Panc1 (cell line): ENCODE data around the gene GNL2. TPM values are rescaled to one million over a fixed set of nuclear protein-coding genes. Genes with fewer than 3 reads are reported as not detected.

ENCODE experiments used
- ATAC-seq: fragments of 200-7000 bp; cut with Tn5 transposase; 2 replicates; pipeline ENCODE4 v1.9.1; 2020; ENCODE audit warnings: mild to moderate bottlenecking, moderate library complexity
- BruUV-seq: library from RNA; stranded (reverse); fragments of 400-500 nt; replicated peaks from 2 replicates; lab custom pipeline; 2021; lab: Mats Ljungman, UMichigan
- CTCF ChIA-PET: fragments of 300-600 bp; sonication (Branson Sonifier 250); formaldehyde crosslinking; loops from one replicate; lab custom pipeline; 2022; ENCODE audit warnings: antibody characterized with exemption; lab: Charles Lee
- POLR2A ChIA-PET: fragments of 300-600 bp; sonication (Branson Sonifier 250); formaldehyde crosslinking; loops from one replicate; lab custom pipeline; 2022; ENCODE audit warnings: antibody characterized with exemption; lab: Charles Lee
- DNase-seq: peaks from one replicate; pipeline ENCODE4 v3.0.0-alpha.2; 2010; ENCODE audit warnings: low read depth, low spot score
- H3K27ac ChIP-seq: 2 replicates; pipeline ENCODE4 v1.5.1; 2011; ENCODE audit warnings: mild to moderate bottlenecking, low read length, inconsistent platforms
- H3K27me3 ChIP-seq: fragments of 200-500 bp; sonication (Bioruptor generic); 2 replicates; pipeline ENCODE4 v1.6.0; 2014; ENCODE audit warnings: low read length, inconsistent platforms; ENCODE audit not compliant: control insufficient read depth, insufficient read depth
- H3K36me3 ChIP-seq: fragments of 200-500 bp; sonication (Bioruptor generic); 2 replicates; pipeline ENCODE4 v1.5.1; 2014; ENCODE audit warnings: inconsistent platforms, mild to moderate bottlenecking, low read length, moderate library complexity; ENCODE audit not compliant: control insufficient read depth, insufficient read depth
- H3K4me1 ChIP-seq: 2 replicates; pipeline ENCODE4 v1.5.1; 2011; ENCODE audit warnings: inconsistent platforms, mild to moderate bottlenecking, low read length, moderate library complexity; ENCODE audit not compliant: control insufficient read depth, insufficient read depth
- H3K4me3 ChIP-seq, 2 experiments: 2 replicates each; pipeline ENCODE4 v1.5.1; 2011 to 2012; ENCODE audit warnings: low read depth in 2 of 2, low read length in 2 of 2, mild to moderate bottlenecking in 2 of 2, inconsistent platforms in 1 of 2, moderate library complexity in 1 of 2
- H3K9me3 ChIP-seq: fragments of 200-500 bp; sonication (Bioruptor generic); 2 replicates; pipeline ENCODE4 v1.5.1; 2014; ENCODE audit warnings: low read depth, mild to moderate bottlenecking, inconsistent platforms, low read length, moderate library complexity; ENCODE audit not compliant: control insufficient read depth, insufficient read depth
- CTCF ChIP-seq: fragments of 450-650 bp; IDR thresholded peaks from 2 replicates; pipeline ENCODE4 v1.5.1; 2017; ENCODE audit warnings: mild to moderate bottlenecking
- POLR2AphosphoS5 ChIP-seq: IDR thresholded peaks from 2 replicates; pipeline ENCODE4 v1.6.1; 2012; ENCODE audit warnings: mild to moderate bottlenecking, low read depth, low read length, moderate library complexity
- REST ChIP-seq, 2 experiments: IDR thresholded peaks; 2 replicates each; pipeline ENCODE4 v1.6.1; 2011 to 2012; ENCODE audit warnings: low read depth in 2 of 2, control low read depth in 1 of 2, low read length in 1 of 2, mild to moderate bottlenecking in 1 of 2, moderate library complexity in 1 of 2; ENCODE audit not compliant: insufficient read depth in 1 of 2
- SIN3A ChIP-seq: IDR thresholded peaks from 2 replicates; pipeline ENCODE4 v1.6.1; 2012; ENCODE audit warnings: low read depth, mild to moderate bottlenecking, low read length, moderate library complexity, borderline replicate concordance; ENCODE audit not compliant: insufficient read depth
- TCF7L2 ChIP-seq: IDR thresholded peaks from 2 replicates; pipeline ENCODE4 v1.6.1; 2011; ENCODE audit warnings: mild to moderate bottlenecking, low read depth, low read length, inconsistent platforms
- in situ Hi-C: cut with HindIII; loops from 2 replicates; pipeline ENCODE4 v1.10.0; 2016; ENCODE audit warnings: low sequenced_read_pairs, low pct_unique_long_range_greater_than_20kb
- intact Hi-C: fragments of 100-400 bp; cut with micrococcal nuclease; formaldehyde crosslinking; loops from one replicate; pipeline ENCODE4 v1.10.0; 2022; ENCODE audit not compliant: unreplicated experiment
- total RNA-seq: library from RNA; stranded (reverse); gene quantifications from one replicate; pipeline ENCODE4 v1.2.1, GENCODE V29; 2021; ENCODE audit not compliant: unreplicated experiment

GNL2 gene
- total RNA-seq, 1 experiment from 2014 or later: 73.4 TPM

- Histone ChIP-seq H3K27me3 (no peaks in the 10 kb centered on the region), H3K4me3 (no peak overlapping the region), H3K4me1 (no peaks in the 10 kb centered on the region), H3K27ac (no peak overlapping the region), H3K9me3 (no peaks in the 10 kb centered on the region), H3K36me3 (peaks cover 39% of the 10 kb centered on the region)
- ATAC-seq (no peak), DNase-seq (no peak)
- no peak for TF ChIP-seq CTCF
- TF ChIP-seq POLR2AphosphoS5: no peak
- TF ChIP-seq REST (IDR thresholded peaks at IDR 0.05; ENCODE audit: insufficient read depth in 1 of 2, low read depth in 2 of 2, low read length in 1 of 2): no peak
- TF ChIP-seq SIN3A: no peak
- no peak for TF ChIP-seq TCF7L2
- intact Hi-C loops (no loop called here), in situ Hi-C loops (no loop called here)
- CTCF ChIA-PET: no interaction called here
- no TSS peak for BruUV-seq
- POLR2A ChIA-PET: no interaction called here
Observed at GRCh38 chr1:37567023-37567422, 28.7 kb downstream of the GNL2 start.

GRCh38 chr1:37564892-37565291 is 30.8 kb downstream of the GNL2 start:
- in situ Hi-C loops (no loop called here), intact Hi-C loops (loop anchor here (1.0 kb wide), 1 partner anchor 117 kb away; no protein-coding TSS in a partner anchor)
- BruUV-seq: no TSS peak
- Histone ChIP-seq H3K4me3 (no peak overlapping the region), H3K27ac (no peak overlapping the region), H3K9me3 (no peaks in the 10 kb centered on the region), H3K36me3 (peaks cover 34% of the 10 kb centered on the region), H3K27me3 (no peaks in the 10 kb centered on the region), H3K4me1 (no peaks in the 10 kb centered on the region)
- ATAC-seq (no peak), DNase-seq (no peak)
- CTCF ChIA-PET: no interaction called here
- no peak for TF ChIP-seq CTCF
- TF ChIP-seq POLR2AphosphoS5: no peak
- POLR2A ChIA-PET: no interaction called here
